SK-N-SH (cell line): Measurements from ENCODE around the gene BCAP31. TPM values are rescaled to one million over a fixed set of nuclear protein-coding genes. Genes with fewer than 3 reads are reported as not detected.

Experiments
- CTCF ChIA-PET: fragments of 300-600, 350-600 bp; formaldehyde crosslinking; extraction: SDS; loops from one replicate; lab custom pipeline; 2021; lab: Yijun Ruan, JAX
- POLR2A ChIA-PET: fragments of 350-600 bp; sonication (Branson Sonifier 250); formaldehyde crosslinking; extraction: SDS; loops from one replicate; lab custom pipeline; 2020; ENCODE audit warnings: antibody characterized with exemption, inconsistent platforms; lab: Yijun Ruan, JAX
- DNase-seq: peaks from one replicate; pipeline ENCODE4 v3.0.0; 2012
- H2AFZ ChIP-seq: fragments of 200-600 bp; sonication (generic); 2 replicates; pipeline ENCODE4 v1.8.1; 2016; ENCODE audit warnings: antibody characterized with exemption, mild to moderate bottlenecking, low read depth
- H3F3A ChIP-seq: fragments of 200-600 bp; sonication (generic); replicated peaks from 2 replicates; pipeline ENCODE3; 2016; ENCODE audit warnings: antibody characterized with exemption, mild to moderate bottlenecking; ENCODE audit not compliant: insufficient read depth
- H3K27ac ChIP-seq, 2 experiments: fragments of 200-500 bp in 1 of 2; fragments of 200-600 bp in 1 of 2; sonication (Bioruptor generic) in 1 of 2; sonication (generic), shearing (Covaris generic) in 1 of 2; 2 replicates each; pipeline versions ENCODE4 v1.5.1 to v1.6.1; 2014 to 2016; ENCODE audit warnings: low read depth in 2 of 2, inconsistent platforms in 1 of 2, low read length in 1 of 2, mild to moderate bottlenecking in 1 of 2, mixed read lengths in 1 of 2
- H3K27me3 ChIP-seq: fragments of 200-600 bp; sonication (generic), shearing (Covaris generic); 2 replicates; pipeline ENCODE4 v1.6.1; 2016; ENCODE audit warnings: mixed run types; ENCODE audit not compliant: insufficient read depth
- H3K36me3 ChIP-seq, 2 experiments: fragments of 200-500 bp in 1 of 2; fragments of 200-600 bp in 1 of 2; sonication (Bioruptor generic) in 1 of 2; sonication (generic) in 1 of 2; replicated peaks in 1 of 2; 2 replicates each; pipeline versions ENCODE3 to v1.5.1; 2014 to 2016; ENCODE audit warnings: low read length in 1 of 2, mild to moderate bottlenecking in 1 of 2; ENCODE audit not compliant: insufficient read depth in 2 of 2, control insufficient read depth in 1 of 2
- H3K4me1 ChIP-seq, 2 experiments: fragments of 200-500 bp in 1 of 2; fragments of 200-600 bp in 1 of 2; sonication (Bioruptor generic) in 1 of 2; sonication (generic), shearing (Covaris generic) in 1 of 2; 2 replicates each; pipeline versions ENCODE4 v1.5.1 to v1.6.1; 2014 to 2016; ENCODE audit warnings: low read depth in 1 of 2, low read length in 1 of 2, mixed run types in 1 of 2; ENCODE audit not compliant: insufficient read depth in 2 of 2, control insufficient read depth in 1 of 2
- H3K4me2 ChIP-seq: fragments of 200-600 bp; sonication (generic), shearing (Covaris generic); 2 replicates; pipeline ENCODE4 v1.6.1; 2017; ENCODE audit warnings: mixed run types
- H3K4me3 ChIP-seq, 2 experiments: fragments of 200-500 bp in 1 of 2; fragments of 200-600 bp in 1 of 2; sonication (Bioruptor generic) in 1 of 2; sonication (generic), shearing (Covaris generic) in 1 of 2; 2 replicates each; pipeline versions ENCODE4 v1.5.1 to v1.8.1; 2014 to 2016; ENCODE audit warnings: low read depth in 2 of 2, inconsistent platforms in 1 of 2, low read length in 1 of 2, mild to moderate bottlenecking in 1 of 2, mixed read lengths in 1 of 2, moderate library complexity in 1 of 2
- H3K79me2 ChIP-seq: fragments of 200-600 bp; sonication (generic); 2 replicates; pipeline ENCODE4 v1.8.1; 2017; ENCODE audit warnings: mild to moderate bottlenecking; ENCODE audit not compliant: insufficient read depth
- H3K9ac ChIP-seq: fragments of 200-600 bp; sonication (generic); 2 replicates; pipeline ENCODE4 v1.6.1; 2017; ENCODE audit warnings: mixed run types
- H3K9me2 ChIP-seq: fragments of 200-600 bp; sonication (generic); 2 replicates; pipeline ENCODE4 v1.6.1; 2017; ENCODE audit warnings: mixed run types
- H3K9me3 ChIP-seq: fragments of 200-600 bp; sonication (generic); 2 replicates; pipeline ENCODE4 v1.6.1; 2017; ENCODE audit warnings: mixed run types, mild to moderate bottlenecking, moderate library complexity
- H4K20me1 ChIP-seq: fragments of 200-600 bp; sonication (generic); 2 replicates; pipeline ENCODE4 v1.6.1; 2017; ENCODE audit warnings: mild to moderate bottlenecking, mixed run types; ENCODE audit not compliant: insufficient read depth
- ELF1 ChIP-seq: IDR thresholded peaks from 2 replicates; pipeline ENCODE4 v1.4.0; 2012
- EP300 ChIP-seq, 2 experiments: IDR thresholded peaks; 2 replicates each; pipeline versions ENCODE4 v1.4.0 to v1.6.1; 2012; ENCODE audit warnings: borderline replicate concordance in 1 of 2, low read depth in 1 of 2, low read length in 1 of 2
- FOSL2 ChIP-seq: IDR thresholded peaks from 2 replicates; pipeline ENCODE4 v1.4.0; 2012; ENCODE audit warnings: low read depth, mild to moderate bottlenecking, moderate library complexity, borderline replicate concordance
- FOXJ3 ChIP-seq: sonication (generic); formaldehyde crosslinking; IDR thresholded peaks from 2 replicates; pipeline ENCODE4 v1.5.1; 2020; ENCODE audit warnings: mild to moderate bottlenecking, missing genetic modification reagents
- GABPA ChIP-seq: IDR thresholded peaks from 2 replicates; pipeline ENCODE4 v1.4.0; 2012; ENCODE audit warnings: low read depth, mild to moderate bottlenecking
- GATA2 ChIP-seq: sonication (generic); formaldehyde crosslinking; IDR thresholded peaks from 2 replicates; pipeline ENCODE4 v1.5.0; 2020; ENCODE audit warnings: mild to moderate bottlenecking, missing genetic modification reagents
- JUND ChIP-seq: IDR thresholded peaks from 2 replicates; pipeline ENCODE4 v1.4.0; 2012
- MEF2A ChIP-seq: IDR thresholded peaks from 2 replicates; pipeline ENCODE4 v1.4.0; 2012; ENCODE audit warnings: low read depth, borderline replicate concordance
- MXI1 ChIP-seq: IDR thresholded peaks from 2 replicates; pipeline ENCODE4 v1.6.1; 2012; ENCODE audit warnings: mild to moderate bottlenecking, low read depth, low read length, improper control_type of control experiment
- RCOR1 ChIP-seq: fragments of 150-350 bp; IDR thresholded peaks from 2 replicates; pipeline ENCODE4 v1.6.1; 2017; ENCODE audit warnings: antibody characterized with exemption, low read length
- RFX5 ChIP-seq: IDR thresholded peaks from 2 replicates; pipeline ENCODE4 v1.6.1; 2012; ENCODE audit warnings: mild to moderate bottlenecking, improper control_type of control experiment, low read length
- SIN3A ChIP-seq: IDR thresholded peaks from 2 replicates; pipeline ENCODE4 v1.6.1; 2012; ENCODE audit warnings: low read depth, mild to moderate bottlenecking, low read length, moderate library complexity, borderline replicate concordance
- TCF12 ChIP-seq: IDR thresholded peaks from 2 replicates; pipeline ENCODE4 v1.4.0; 2012
- TEAD4 ChIP-seq: IDR thresholded peaks from 2 replicates; pipeline ENCODE4 v1.4.0; 2012; ENCODE audit warnings: mild to moderate bottlenecking, borderline replicate concordance; ENCODE audit not compliant: insufficient read depth
- YY1 ChIP-seq: IDR thresholded peaks from 2 replicates; pipeline ENCODE4 v1.4.0; 2012; ENCODE audit warnings: low read depth, mild to moderate bottlenecking
- ZBTB33 ChIP-seq: IDR thresholded peaks from 2 replicates; pipeline ENCODE4 v1.4.0; 2012; ENCODE audit warnings: low read depth, borderline replicate concordance
- WGBS: methylation state at CpG from one replicate; pipeline ENCODE4 v1.1.6; 2017; ENCODE audit warnings: low lambda C conversion rate; 5-methylcytosine and 5-hydroxymethylcytosine counted together
- polyA plus RNA-seq, 3 experiments: library from polyadenylated mRNA; depleted of rRNA; stranded (reverse); fragments of >200 nt; gene quantifications; 2 replicates each; pipeline ENCODE4 v1.2.3, GENCODE V29; 2012
- TF ChIP-seq, protein P1 (sequence below): fragments of 200-600 bp; sonication (generic); IDR thresholded peaks from 2 replicates; pipeline ENCODE4 v1.6.1; 2017; ENCODE audit warnings: antibody characterized with exemption, mild to moderate bottlenecking, moderate library complexity
- TF ChIP-seq, protein P2 (sequence below): fragments of 150-350 bp; IDR thresholded peaks from 2 replicates; pipeline ENCODE4 v1.6.1; 2017; ENCODE audit warnings: antibody characterized with exemption, low read length, low read depth, borderline replicate concordance
- TF ChIP-seq, protein P3 (sequence below): IDR thresholded peaks from 2 replicates; pipeline ENCODE4 v1.6.1; 2012; ENCODE audit warnings: mild to moderate bottlenecking, low read depth, low read length, moderate library complexity
- TF ChIP-seq, protein P4 (sequence below): IDR thresholded peaks from 2 replicates; pipeline ENCODE4; 2012

Gene BCAP31
- polyA plus RNA-seq, 1 of the 3 experiments (the other 2 are of a cell fraction) = 173 TPM

GRCh38 chrX:153733651-153734240 is 9.6 kb upstream of the BCAP31 start:
- Histone ChIP-seq H3K27ac (no peak overlapping the region), H3F3A (no peaks in the 10 kb centered on the region), H3K9me2 (no peaks in the 10 kb centered on the region), H3K9ac (no peak overlapping the region), H3K4me2 (no peak overlapping the region), H3K36me3 (peaks cover 2 to 8% of the 10 kb centered on the region in 2 experiments), H3K27me3 (no peaks in the 10 kb centered on the region), H2AFZ (no peak overlapping the region), H3K4me1 (peaks cover 0 to 7% of the 10 kb centered on the region in 2 experiments; a peak in 1 of 4 replicates), H3K9me3 (no peaks in the 10 kb centered on the region), H3K4me3 (no peak overlapping the region), H3K79me2 (no peaks in the 10 kb centered on the region), H4K20me1 (no peaks in the 10 kb centered on the region)
- POLR2A ChIA-PET = no interaction called here
- TF ChIP-seq FOXJ3 (no peak), GATA2 (CRISPR knock-in tag) (no peak), ZBTB33 (no peak), ELF1 (no peak), JUND (no peak), MEF2A (no peak), TCF12 (no peak), GABPA (no peak), FOSL2 (no peak), RCOR1 (no peak), EP300 (IDR thresholded peaks at IDR 0.05; ENCODE audit: borderline replicate concordance in 1 of 2, low read depth in 1 of 2, low read length in 1 of 2) (no peak), SIN3A (no peak), YY1 (no peak), TEAD4 (no peak), MXI1 (no peak), RFX5 (no peak)
- TF ChIP-seq, protein P1, sequence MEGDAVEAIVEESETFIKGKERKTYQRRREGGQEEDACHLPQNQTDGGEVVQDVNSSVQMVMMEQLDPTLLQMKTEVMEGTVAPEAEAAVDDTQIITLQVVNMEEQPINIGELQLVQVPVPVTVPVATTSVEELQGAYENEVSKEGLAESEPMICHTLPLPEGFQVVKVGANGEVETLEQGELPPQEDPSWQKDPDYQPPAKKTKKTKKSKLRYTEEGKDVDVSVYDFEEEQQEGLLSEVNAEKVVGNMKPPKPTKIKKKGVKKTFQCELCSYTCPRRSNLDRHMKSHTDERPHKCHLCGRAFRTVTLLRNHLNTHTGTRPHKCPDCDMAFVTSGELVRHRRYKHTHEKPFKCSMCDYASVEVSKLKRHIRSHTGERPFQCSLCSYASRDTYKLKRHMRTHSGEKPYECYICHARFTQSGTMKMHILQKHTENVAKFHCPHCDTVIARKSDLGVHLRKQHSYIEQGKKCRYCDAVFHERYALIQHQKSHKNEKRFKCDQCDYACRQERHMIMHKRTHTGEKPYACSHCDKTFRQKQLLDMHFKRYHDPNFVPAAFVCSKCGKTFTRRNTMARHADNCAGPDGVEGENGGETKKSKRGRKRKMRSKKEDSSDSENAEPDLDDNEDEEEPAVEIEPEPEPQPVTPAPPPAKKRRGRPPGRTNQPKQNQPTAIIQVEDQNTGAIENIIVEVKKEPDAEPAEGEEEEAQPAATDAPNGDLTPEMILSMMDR = no peak
- TF ChIP-seq, protein P2, sequence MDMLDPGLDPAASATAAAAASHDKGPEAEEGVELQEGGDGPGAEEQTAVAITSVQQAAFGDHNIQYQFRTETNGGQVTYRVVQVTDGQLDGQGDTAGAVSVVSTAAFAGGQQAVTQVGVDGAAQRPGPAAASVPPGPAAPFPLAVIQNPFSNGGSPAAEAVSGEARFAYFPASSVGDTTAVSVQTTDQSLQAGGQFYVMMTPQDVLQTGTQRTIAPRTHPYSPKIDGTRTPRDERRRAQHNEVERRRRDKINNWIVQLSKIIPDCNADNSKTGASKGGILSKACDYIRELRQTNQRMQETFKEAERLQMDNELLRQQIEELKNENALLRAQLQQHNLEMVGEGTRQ = no peak
- TF ChIP-seq, protein P3, sequence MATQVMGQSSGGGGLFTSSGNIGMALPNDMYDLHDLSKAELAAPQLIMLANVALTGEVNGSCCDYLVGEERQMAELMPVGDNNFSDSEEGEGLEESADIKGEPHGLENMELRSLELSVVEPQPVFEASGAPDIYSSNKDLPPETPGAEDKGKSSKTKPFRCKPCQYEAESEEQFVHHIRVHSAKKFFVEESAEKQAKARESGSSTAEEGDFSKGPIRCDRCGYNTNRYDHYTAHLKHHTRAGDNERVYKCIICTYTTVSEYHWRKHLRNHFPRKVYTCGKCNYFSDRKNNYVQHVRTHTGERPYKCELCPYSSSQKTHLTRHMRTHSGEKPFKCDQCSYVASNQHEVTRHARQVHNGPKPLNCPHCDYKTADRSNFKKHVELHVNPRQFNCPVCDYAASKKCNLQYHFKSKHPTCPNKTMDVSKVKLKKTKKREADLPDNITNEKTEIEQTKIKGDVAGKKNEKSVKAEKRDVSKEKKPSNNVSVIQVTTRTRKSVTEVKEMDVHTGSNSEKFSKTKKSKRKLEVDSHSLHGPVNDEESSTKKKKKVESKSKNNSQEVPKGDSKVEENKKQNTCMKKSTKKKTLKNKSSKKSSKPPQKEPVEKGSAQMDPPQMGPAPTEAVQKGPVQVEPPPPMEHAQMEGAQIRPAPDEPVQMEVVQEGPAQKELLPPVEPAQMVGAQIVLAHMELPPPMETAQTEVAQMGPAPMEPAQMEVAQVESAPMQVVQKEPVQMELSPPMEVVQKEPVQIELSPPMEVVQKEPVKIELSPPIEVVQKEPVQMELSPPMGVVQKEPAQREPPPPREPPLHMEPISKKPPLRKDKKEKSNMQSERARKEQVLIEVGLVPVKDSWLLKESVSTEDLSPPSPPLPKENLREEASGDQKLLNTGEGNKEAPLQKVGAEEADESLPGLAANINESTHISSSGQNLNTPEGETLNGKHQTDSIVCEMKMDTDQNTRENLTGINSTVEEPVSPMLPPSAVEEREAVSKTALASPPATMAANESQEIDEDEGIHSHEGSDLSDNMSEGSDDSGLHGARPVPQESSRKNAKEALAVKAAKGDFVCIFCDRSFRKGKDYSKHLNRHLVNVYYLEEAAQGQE = no peak
- TF ChIP-seq, protein P4, sequence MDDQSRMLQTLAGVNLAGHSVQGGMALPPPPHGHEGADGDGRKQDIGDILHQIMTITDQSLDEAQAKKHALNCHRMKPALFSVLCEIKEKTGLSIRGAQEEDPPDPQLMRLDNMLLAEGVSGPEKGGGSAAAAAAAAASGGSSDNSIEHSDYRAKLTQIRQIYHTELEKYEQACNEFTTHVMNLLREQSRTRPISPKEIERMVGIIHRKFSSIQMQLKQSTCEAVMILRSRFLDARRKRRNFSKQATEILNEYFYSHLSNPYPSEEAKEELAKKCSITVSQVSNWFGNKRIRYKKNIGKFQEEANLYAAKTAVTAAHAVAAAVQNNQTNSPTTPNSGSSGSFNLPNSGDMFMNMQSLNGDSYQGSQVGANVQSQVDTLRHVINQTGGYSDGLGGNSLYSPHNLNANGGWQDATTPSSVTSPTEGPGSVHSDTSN = no peak
- WGBS = 45% methylated on average over 14 of the region's 15 CpGs
- CTCF ChIA-PET = no interaction called here
- DNase-seq = no peak
